ENCODE results near the gene PLCD1.
"Not testable (repeated sequence)": the region's sequence is repeated elsewhere in the genome, so short reads cannot be mapped to it uniquely, and the experiment has no call there.

Gene PLCD1

DNA sequence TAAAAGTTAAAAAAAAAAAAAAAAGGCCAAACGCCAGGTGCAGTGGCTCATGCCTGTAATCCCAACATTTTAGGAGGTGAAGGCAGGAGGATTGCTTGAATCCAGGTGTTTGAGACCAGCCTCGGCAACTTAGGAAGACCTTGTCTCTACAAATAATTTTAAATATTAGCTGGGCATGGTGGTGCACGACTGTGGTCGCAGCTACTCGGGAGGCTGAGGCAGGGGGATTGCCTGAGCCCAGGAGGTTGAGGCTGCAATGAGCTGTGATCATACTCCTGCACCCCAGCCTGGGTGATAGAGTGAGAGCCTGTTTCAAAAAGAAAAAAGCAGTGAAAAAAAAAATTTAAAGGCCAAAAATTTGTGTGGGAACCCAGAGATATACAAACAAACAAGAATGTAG lies 6.8 kb upstream of the PLCD1 start:
- no peak for DNase-seq

DNA sequence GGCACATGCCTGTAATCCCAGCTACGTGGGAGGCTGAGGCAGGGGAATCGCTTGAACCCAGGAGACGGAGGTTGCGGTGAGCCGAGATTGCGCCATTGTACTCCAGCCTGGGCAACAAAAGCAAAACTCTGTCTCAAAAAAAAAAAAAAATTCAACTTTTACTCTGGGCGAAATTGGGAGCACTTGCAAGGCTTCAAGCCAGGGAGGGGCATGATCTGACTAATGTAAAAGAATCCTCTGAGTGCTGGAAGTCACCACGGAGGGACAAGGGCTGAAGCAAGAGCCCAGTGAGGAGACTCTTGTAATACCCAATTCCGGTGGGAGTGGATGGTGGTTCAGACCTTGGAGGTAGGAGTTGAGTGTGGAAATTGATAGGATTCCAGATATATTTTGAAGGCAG lies 4.9 kb upstream of the PLCD1 start:
- DNase-seq = peak; percentile 41

DNA sequence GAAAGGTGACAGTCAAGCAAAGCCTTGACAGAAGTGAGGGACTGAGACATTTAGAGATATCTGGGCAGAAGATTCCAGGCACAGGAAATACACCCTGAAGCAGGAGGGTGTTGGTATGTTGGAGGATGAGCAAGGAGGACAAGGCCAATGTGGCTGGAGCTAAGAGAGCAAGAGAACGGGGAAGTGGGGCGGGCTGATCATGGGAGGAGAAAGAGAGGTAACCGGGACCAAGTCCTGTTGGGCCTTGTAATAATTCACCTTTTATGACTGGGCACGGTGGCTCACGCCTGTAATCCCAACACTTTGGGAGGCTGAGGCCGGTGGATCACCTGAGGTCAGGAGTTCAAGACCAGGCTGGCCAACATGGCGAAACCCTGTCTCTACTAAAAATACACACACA lies 4.1 kb upstream of the PLCD1 start:
- not testable (repeated sequence) for DNase-seq

DNA sequence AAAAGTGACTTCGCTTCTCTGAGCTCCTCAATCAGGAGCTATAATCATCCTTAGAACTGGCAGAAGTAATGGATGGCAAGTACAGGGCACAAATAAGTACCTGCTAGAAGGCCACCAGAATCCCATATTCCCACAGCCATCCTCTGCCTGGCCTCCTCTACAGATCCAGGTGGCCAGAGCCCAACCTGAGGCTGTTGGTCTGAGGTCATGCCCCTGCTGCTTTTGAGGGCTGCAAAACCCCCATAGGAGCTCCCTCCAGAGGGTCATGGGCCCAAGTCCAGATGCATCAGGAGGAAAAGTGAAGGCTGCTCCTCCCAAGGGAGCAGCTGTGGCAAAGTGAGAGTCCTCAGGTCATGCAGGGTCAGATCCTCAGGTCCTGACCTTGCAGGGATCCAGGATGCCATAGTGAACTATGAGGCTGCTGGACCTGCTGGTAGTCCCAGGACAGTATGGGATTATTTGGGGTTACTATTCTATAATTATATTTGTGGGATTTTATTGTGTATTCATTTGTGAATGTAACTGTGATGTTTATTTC lies 3.0 kb upstream of the PLCD1 start:
- no peak for DNase-seq

DNA sequence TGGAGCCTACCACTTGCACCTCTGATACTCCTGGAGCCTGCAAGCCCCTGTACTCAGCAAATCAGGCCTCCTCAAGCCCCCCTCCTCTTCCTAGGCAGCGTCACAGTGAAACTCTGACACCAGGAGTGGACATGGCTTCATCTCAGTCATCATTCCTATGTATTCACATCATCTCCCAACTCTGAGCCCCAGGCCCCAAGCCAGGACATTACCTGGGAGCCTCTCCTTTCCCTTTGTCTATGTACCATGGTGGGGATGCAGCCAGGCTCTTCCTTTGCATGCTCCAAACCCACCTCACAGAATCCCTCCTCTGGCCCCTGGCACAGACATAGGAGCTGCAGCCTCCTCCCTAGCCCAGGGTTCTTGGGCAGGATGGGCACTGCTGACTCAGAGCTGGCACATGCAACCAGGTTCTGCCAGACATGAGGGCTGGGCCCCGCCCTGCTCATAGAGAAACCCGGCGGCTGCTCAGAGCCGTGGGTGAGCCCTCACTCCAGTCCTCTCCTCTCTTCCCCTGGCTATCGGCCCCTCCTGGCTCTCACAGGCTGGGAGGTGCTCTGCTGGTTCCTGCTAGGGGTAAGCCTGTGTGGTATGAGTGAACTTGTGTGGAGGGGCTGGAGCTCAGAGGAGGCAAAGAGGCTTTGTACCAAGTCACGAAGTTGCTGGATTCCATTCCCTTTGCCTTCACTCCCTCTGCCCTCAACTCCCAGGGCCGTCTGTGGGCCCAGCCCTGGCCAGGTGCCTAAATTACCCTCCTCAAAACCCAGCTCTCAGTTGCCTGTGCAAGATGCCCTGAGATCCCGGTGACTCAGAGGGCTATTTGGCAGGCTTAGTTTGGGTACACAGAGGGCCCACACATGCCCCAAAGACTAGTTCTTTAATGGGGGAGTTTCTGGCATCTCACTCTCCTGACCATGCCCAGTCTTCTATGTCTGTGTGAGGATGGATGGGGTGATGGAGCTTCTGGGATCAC lies 1.9 kb upstream of the PLCD1 start:
- DNase-seq = no peak

DNA sequence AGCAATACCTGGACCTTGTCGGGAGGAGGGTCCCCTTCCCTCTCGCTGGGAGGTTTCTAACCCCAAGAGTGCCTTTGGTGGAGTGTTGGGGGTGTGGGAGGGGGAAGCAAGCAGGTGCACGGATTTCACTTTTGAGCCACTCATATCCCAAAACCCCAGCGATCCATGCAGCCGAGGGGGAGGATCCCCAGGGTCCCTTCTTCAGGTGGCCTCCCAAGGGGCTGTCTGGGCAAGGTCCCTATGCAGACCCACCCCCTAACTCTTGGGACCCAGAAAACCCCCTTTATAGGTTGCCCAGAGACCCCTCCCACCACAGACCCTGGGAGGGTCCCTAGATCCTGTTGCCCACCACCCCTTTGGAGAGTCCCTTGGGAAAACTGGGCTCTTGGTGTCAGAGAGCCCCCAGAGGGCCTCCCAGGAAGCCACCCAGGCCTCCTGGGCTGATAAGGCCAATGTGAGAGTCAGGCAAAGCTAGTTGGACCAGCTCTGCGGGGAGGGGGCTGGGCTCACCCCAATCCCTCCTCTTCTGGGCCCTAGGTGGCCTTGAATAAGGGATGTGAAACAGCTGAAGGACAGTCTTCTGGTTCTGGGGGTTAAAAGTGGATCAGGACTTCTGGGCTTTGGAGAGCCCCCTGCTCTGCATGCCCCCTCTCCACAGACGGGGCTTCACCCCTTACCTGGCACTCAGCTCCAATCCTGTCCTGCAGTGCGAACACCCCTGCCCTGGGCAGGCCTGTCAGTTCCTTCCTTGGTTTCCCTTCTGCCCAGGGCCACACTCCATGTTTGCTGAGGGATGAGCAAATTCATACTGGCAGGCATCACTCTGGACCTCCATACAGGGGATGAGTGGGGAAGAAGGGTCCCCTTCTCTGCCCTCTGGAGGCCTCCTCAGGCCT lies 932 bp upstream of the PLCD1 start:
- no peak for DNase-seq

DNA sequence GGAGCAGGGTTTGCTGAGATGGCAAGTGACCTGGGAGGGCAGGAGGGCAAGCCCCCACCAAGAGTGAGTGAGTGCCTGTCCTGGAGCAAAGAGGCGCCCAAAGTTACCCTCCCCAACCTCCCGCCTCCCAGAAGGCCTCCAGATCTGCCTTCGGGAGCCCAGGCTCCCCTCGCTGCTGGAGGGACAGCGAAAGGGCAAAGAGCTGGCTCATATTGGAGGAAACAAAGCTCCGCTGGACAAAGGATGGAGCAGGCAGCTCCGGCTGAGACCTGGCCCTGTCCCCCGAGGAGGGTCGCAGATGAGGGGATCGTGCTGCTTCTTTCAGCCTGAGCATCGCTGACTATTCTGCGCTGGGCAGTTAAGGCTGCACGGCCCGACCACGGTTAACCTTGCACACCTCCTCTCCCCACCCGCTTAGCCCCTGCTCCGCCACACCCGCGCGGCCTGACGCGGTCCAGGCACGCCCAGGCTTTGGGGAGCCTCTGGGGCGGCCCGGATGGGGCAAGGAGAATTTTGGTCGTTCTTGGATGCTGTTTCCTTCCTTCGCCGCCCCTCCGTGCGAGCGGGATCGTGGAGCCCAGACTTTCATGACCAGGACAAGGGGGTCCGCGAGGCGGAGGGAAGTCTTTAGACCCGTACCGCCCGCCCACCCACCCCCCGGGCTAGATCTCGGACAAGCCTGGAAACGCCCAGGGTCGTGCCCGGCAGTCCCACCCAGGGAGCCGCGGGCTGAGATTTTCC lies 651 bp downstream of the PLCD1 start:
- no peak for DNase-seq

DNA sequence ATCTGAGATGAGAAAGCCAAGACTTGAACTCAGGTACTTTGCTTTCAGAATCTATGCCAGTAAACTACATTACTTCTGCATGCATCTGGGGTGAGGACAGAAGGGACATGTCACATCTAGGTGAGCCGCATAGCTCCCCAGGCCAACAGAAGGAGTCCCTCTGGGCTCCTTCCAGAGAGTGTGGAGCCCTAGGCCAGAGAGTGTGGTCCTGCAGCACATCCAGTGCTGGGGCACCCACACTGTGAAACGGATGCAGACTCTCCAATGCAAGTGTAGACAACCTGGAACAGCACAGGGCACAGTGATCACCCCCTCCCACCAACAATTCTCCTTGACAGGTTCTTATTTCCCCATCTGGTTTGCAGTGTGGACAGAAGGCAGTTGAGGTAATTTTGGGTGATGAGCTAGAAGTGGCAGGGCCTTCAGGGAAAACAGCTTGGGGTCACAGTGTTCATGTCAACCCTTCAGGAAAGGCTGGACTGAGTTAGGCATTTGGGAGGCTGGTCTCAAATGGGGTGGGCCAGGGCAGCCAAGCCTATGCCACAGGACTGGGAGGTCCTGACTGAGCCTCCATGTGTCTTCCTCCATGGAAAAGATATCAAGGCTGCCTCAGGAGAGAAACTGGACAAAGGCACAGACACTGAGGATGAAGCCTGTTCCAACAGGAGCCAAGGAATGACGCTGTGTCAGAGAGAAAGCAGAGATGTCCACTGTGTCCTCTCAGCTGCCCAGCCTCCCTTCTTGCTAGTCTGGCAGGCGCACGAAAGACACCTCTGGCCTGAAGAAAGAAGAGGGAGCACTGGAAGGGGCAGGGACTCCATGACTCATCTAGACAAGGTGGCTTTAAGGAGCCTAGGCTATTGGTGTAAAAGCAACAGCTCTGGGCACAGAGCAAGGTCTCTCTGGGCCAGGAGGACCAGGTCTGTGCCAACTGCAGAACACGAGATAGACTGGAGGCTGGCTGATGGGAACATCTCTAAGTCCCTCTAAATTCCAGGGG lies 1.7 kb downstream of the PLCD1 start:
- DNase-seq = no peak

DNA sequence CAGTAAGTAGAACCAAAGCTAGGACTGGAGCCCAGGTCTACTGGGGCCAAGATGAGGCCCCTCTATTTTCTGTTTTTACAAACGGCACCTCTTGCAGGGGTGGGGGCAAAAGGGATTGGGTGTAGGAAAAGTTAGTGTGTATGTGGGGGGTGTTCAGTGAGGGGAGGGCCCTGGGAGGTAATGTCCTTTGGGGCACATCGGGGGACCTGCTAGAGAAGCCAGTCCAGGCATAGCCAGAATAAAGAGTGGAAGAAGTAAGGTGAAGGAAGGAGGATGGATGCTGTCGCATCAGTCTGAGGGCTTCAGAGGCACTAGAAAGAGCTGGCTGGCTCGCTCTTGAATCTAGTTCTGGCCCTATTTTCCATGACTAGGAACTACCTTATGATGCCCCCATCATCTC lies 2.6 kb downstream of the PLCD1 start:
- DNase-seq = no peak

DNA sequence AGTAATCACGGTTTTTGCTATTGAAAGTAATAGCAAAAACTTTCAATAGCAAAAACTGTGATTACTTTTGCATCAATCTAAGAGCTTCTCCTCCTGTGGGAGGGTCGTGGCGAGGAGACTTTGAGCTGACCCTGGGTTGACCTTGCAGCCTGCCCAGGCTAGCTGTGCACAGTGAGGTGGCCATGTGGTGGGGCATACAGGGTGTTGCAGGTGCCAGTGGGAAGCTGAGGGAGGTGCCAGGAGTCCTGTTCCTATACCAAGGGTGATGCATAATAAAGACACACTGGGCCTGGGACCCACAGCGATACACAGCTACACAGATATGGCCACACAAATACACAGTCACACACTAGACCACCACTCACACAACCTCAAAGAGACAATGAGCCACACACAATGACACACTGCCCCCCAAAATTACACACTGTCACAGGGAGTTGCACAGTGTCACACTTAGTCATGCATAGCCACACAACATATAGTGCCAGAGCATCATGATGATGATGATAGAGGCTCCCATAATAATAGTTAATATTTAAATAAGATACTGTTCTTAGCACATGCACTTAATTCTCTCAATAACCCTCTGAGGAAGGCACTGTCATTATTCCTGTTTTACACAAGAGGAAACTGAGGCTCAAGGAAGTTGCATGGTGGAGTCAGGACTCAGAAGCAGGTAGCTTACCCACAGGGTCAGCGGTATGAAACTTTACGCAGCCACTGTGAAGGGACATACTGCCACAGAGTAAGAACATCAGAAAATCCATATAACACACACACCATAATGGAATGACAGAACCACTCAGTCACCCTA lies 6.3 kb downstream of the PLCD1 start:
- DNase-seq = no peak

DNA sequence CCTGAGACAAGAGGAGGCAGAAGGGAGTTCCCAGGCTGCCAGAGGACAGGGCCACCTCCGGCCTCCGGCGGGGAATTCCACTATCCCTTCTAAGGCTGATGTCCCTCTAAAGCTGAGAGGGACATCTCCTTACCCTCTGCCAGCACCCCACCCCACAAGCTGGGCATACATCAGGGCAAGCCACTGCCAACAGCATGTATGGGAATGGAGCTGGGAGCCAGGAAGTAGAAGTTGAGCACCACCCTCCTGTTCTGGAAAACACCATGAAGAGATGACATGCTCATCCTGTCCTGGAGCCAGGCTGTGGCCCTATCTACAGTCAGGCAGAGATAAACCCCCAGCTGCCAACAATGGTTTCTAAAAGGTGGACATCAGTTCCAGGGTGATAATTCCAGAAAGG lies 7.1 kb downstream of the PLCD1 start:
- DNase-seq = no peak

DNA sequence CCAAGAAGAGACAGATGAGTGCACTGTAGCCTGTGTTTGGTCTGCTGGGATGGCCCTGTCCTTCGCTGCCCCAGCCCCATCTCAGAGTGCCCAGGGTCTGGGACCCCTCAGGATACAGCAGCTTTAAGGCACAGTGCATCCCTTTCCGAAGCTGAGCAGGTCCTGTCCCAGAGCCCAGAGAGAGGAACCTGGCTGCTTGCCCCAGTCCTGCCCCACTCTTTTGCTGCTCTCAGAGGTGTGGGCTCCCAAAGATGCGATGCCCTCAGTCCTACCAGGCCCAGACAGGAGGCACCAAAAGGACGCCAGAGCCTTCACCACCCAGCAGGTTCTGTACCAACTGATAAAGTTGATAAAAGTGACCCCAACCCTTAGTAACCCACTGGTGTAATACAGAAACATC lies 8.2 kb downstream of the PLCD1 start:
- DNase-seq = no peak

DNA sequence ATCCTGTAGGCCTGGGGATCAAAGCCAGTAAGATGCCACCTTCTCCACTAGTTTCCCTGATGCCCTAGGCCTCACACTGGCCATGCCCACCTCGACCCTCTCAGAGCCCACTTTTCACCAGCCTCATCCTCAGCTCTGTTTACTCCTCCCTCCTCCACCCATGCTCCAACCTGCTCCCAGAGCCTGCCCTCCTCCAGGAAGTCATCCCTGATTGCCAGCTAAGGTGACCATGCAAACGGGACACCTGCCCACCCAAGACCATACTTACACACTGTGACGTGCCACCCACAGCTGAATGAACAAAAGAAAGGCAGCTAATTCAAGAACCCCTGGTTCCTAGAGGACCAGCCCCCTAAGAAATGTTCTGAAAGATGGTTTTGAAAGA lies 9.1 kb downstream of the PLCD1 start:
- DNase-seq = no peak

DNA sequence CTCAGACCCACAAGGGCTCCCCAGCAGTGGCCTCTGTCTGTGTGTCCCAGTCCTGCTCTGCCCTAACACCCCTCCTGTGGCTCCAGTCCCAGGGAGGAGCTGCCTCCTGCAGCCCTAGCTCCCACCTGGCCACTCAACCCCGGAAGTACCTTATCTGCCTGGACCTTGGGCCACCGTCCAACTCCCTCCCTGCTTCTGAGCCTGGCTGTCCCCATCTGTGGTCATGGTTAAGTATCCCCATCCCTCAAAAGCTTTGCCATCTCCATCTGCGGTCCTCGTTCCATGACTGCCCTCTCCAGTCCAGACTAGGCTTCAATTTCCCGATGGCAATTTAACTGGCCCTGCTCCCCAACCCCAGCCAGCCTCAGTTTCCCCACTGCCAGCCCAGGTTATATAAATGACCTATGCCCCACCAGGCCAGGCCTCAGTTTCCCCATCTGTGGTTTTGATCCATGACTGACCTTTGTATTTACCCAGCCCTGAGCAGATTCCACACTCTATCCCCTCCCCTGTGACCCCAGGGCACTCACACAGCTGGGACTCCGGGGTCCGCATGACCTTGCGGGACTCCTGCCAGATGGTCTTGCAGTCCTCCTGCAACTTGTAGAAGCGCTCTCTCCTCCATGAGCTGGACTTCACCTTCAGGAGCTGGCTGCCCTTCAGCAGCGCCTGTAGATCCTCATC lies 9.6 kb downstream of the PLCD1 start:
- DNase-seq = no peak

DNA sequence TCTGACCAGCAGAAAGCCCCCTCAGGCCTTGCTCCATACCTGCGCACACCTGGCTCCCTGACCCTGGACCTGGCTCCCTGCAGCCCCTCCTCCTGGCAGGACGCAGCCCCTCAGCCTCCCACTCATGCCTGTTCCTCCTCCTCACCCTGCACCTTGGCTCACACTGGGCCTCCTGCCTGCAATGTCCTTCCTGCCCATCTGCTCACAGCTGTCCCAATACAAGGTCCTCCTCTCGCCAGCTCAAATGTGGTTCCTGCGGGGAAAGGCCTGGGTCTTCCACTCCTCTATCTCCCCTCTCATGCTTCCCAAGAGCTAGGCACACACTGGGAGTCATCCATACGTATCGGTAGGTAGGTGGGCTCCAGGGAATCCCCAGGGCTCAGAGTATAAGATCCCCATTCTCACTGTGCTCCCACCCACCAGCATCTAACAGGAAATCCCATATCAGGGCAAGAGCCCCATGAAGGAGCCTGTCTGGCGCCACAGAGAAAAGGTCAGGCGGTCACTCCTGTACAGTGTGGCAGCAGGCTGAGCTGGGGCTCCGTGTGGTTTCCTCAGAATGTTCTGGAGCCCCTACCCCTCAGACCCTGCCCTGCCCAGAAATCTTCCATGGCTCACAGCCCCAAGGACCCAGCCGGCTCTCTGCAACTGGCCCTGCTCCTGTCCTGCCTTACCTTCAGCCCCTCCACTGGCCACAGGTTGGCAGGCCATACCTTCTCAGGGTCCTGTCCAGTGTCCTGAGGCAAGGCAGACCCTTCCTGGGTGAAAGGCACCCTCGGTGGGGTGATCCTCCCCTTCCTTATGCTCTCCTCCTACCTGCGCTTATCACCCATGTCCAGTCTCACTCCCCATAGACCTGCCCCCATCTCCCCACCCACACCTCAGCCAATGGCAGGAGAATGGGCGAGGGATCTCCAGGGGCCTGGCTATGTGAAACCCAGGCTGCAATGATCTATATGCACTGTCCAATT lies 10.9 kb downstream of the PLCD1 start:
- no peak for DNase-seq

DNA sequence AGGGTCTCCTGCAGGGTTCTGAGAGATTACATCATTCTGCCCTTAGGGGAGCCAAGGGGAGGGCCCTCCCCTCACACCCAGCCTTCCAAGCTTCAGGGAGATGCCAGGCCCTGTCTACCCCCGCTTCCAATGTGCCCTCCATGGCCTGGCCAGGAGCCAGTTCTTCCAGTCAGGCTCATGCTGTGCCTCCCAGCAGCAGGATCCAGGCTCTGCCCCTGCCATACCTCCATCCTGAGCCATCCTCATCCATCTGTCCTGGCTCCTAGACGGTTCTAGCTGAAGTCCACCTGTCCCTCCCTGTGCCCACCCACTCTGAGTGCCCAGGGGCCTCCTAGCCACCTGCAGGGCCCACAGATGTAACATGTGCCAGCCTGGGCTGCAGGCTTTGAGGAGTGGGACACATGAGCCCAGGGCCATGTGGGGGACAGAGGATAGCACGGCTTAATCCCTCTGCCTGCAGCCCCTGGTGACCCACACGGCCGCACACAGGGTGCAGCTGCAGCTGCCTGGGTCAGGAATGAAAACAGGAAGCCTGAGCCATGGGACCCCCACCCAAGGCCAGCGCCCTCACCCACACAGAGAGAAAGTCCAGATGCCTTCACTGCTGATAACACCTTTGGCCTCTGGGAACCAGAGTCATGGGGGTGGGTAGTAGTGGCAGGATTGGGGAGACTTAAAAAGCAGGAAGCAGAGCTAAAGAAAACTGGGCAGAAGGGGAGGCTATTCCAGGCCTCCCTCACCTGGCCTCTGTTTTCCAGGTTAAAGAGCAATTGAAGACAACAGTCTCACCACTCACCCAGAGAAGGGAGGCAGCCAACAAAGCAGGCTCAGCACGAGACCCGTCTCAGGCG lies 11.8 kb downstream of the PLCD1 start:
- no peak for DNase-seq

DNA sequence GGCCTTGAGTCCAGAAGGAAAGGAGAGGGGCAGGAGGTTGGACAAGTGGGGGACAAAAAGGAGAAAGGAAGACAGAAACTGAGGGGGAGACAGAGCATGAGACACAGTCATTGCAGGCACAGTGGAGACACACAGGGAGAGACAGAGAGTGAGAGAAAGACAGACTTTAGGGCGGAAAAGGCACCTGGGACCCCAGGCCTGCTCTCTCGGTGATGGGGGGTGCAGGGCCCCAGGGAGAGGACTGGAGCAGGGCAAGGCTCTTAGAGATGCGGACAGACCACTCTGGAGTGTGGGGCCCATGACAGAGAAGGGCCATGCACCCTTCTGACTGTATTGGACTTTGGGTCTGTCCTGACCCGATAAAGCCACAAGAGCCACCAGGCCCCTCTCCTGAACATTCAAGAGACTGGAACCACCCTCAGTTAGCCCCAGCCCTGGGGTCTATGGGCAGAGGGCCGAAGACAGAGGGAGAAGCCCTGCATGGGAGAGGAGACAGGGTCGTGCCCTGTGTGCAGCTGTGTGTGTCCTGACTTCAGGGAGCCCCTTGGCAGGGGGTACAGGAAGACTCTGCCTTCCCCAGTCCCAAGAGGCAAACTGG lies 12.5 kb downstream of the PLCD1 start:
- no peak for DNase-seq
